K562 (cell line): ENCODE results near the gene PBXIP1. TPM values are rescaled to one million over a fixed set of nuclear protein-coding genes. Genes with fewer than 3 reads are reported as not detected.

Source experiments
- BACH1 ChIP-seq: fragments of 200-800 bp; sonication (Bioruptor generic); IDR thresholded peaks from 2 replicates; pipeline ENCODE4 v1.6.1; 2016; ENCODE audit warnings: missing genetic modification characterization, missing compliant biosample characterization
- ELF2 ChIP-seq: fragments of 250-450 bp; sonication (Bioruptor Pico); IDR thresholded peaks from 2 replicates; pipeline ENCODE4 v1.5.0; 2021; ENCODE audit warnings: mild to moderate bottlenecking
- ETV6 ChIP-seq, 3 experiments: fragments of 150-350 bp in 1 of 3; sonication (generic) in 1 of 3; formaldehyde crosslinking in 1 of 3; IDR thresholded peaks; 2 replicates each; pipeline versions ENCODE4 v1.6.1 to v1.8.0; 2014 to 2022; ENCODE audit warnings: borderline replicate concordance in 2 of 3, low read depth in 2 of 3, antibody characterized with exemption in 1 of 3, low read length in 1 of 3, mild to moderate bottlenecking in 1 of 3, missing genetic modification reagents in 1 of 3
- JUN ChIP-seq, 2 experiments: sonication (generic) in 1 of 2; formaldehyde crosslinking in 1 of 2; IDR thresholded peaks; 2 replicates each; pipeline versions ENCODE4 v1.6.1 to v1.8.0; 2012 to 2022; ENCODE audit warnings: borderline replicate concordance in 2 of 2, mild to moderate bottlenecking in 2 of 2, improper control_type of control experiment in 1 of 2, low read depth in 1 of 2, low read length in 1 of 2, missing genetic modification reagents in 1 of 2
- KHSRP ChIP-seq: fragments of 450-650 bp; IDR thresholded peaks from 2 replicates; pipeline ENCODE4 v1.6.1; 2017
- MGA ChIP-seq: fragments of 450-650 bp; IDR thresholded peaks from 2 replicates; pipeline ENCODE4 v1.6.1; 2016; ENCODE audit warnings: mild to moderate bottlenecking, moderate library complexity
- MIER1 ChIP-seq: fragments of 450-650 bp; IDR thresholded peaks from 2 replicates; pipeline ENCODE4 v1.6.1; 2016; ENCODE audit warnings: antibody characterized with exemption, mild to moderate bottlenecking, low read depth
- PTBP1 ChIP-seq: fragments of 200-400 bp; formaldehyde crosslinking; IDR thresholded peaks from 2 replicates; pipeline ENCODE4 v1.6.1; 2017; ENCODE audit warnings: low read depth, low read length
- RNF2 ChIP-seq: sonication (generic); IDR thresholded peaks from 2 replicates; pipeline ENCODE4 v1.6.1; 2016
- TFE3 ChIP-seq: fragments of 450-650 bp; formaldehyde crosslinking; IDR thresholded peaks from 2 replicates; pipeline ENCODE4 v1.4.0; 2020; ENCODE audit warnings: mild to moderate bottlenecking, mixed read lengths
- ZFX ChIP-seq: sonication (generic); formaldehyde crosslinking; IDR thresholded peaks from 2 replicates; pipeline ENCODE4 v1.8.0; 2022; ENCODE audit warnings: mild to moderate bottlenecking, missing genetic modification reagents, moderate library complexity
- polyA plus RNA-seq, 8 experiments: library from polyadenylated mRNA; depleted of rRNA in 4 of 8; stranded (reverse) in 5 of 8; unstranded in 3 of 8; fragments of >200 nt; fragmentation: Nextera tagmentation in 2 of 8; fragmentation: Illumina TruSeq in 1 of 8; extraction: Ambion mirVana in 2 of 8; extraction: Trizol in 1 of 8; gene quantifications; 2 replicates each; pipeline versions ENCODE4 v1.2.1 to v1.2.3, GENCODE V29; 2011 to 2014; ENCODE audit warnings: inconsistent platforms in 1 of 8, missing spikeins in 1 of 8
- total RNA-seq, 7 experiments: library from RNA; depleted of rRNA in 6 of 7; stranded (reverse); fragments of >200 nt in 6 of 7; fragmentation: Illumina TruSeq in 2 of 7; extraction: Trizol in 2 of 7; gene quantifications; 2 replicates each; pipeline versions ENCODE4 v1.2.1 to v1.2.3, GENCODE V29; 2011 to 2021; ENCODE audit warnings: low replicate concordance in 1 of 7
- TF ChIP-seq, protein P1 (sequence below), 2 experiments: fragments of 250-450 bp in 1 of 2; fragments of 450-650 bp in 1 of 2; sonication (Bioruptor Pico) in 1 of 2; IDR thresholded peaks; 2 replicates each; pipeline versions ENCODE4 v1.6.1 to v1.8.0; 2016 to 2021; ENCODE audit warnings: mild to moderate bottlenecking in 2 of 2, moderate library complexity in 2 of 2, missing compliant biosample characterization in 1 of 2, missing genetic modification characterization in 1 of 2

Gene PBXIP1
- total and polyA plus RNA-seq, 9 of the 15 experiments (the other 6 are each of a cell fraction or from before 2014, with no cell fraction given), result 0.13 to 8.3 (median 5.8) TPM

- TF ChIP-seq ETV6 (IDR thresholded peaks at IDR 0.05; ENCODE audit: borderline replicate concordance in 1 of 2, low read depth in 2 of 2, low read length in 1 of 2), result peak in 1 of 2 experiments; percentile 77; a peak in 2 of 4 replicates
- peak; percentile 78; the same call in 1 of the 2 replicates for TF ChIP-seq ETV6 (CRISPR knock-in tag; IDR thresholded peaks at IDR 0.05; ENCODE audit: borderline replicate concordance)
- TF ChIP-seq, protein P1, sequence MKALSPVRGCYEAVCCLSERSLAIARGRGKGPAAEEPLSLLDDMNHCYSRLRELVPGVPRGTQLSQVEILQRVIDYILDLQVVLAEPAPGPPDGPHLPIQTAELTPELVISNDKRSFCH (CRISPR knock-in tag; IDR thresholded peaks at IDR 0.05), result no peak
- TF ChIP-seq, protein P1 (tag; IDR thresholded peaks at IDR 0.05), result peak; percentile 86
- TF ChIP-seq TFE3, result peak; percentile 99
- peak; percentile 66; the same call in 1 of the 2 replicates for TF ChIP-seq JUN (IDR thresholded peaks at IDR 0.05; ENCODE audit: borderline replicate concordance, low read depth, low read length)
- peak; percentile 90; the same call in 1 of the 2 replicates for TF ChIP-seq JUN (CRISPR knock-in tag; IDR thresholded peaks at IDR 0.05; ENCODE audit: borderline replicate concordance)
- TF ChIP-seq KHSRP, result no peak
- no peak for TF ChIP-seq BACH1 (tag)
- TF ChIP-seq ZFX, result peak; percentile 58; the same call in 1 of the 2 replicates
- TF ChIP-seq ELF2, result no peak
- peak; percentile 98 for TF ChIP-seq RNF2
- TF ChIP-seq MIER1, result peak; percentile 62; the same call in 1 of the 2 replicates
- peak; percentile 100 for TF ChIP-seq MGA
- 0 out of 2 replicates have a peak, but pooled peaks have one; percentile 37 for TF ChIP-seq PTBP1
Observed at GRCh38 chr1:154936555-154937084, 19.3 kb downstream of the PBXIP1 start, which contains the start of gene PMVK (continued).
